PC-3 (cell line): ENCODE results near the gene DAAM1. TPM values are rescaled to one million over a fixed set of nuclear protein-coding genes. Genes with fewer than 3 reads are reported as not detected.

ENCODE experiments used
- ATAC-seq: fragments of 200-7000 bp; cut with Tn5 transposase; 2 replicates; pipeline ENCODE4 v1.9.1; 2020; ENCODE audit warnings: mild to moderate bottlenecking, moderate library complexity
- BruUV-seq: library from RNA; stranded (reverse); fragments of 400-500 nt; replicated peaks from 2 replicates; lab custom pipeline; 2021; lab: Mats Ljungman, UMichigan
- CTCF ChIA-PET: fragments of 300-600 bp; sonication (Branson Sonifier 250); formaldehyde crosslinking; loops from one replicate; lab custom pipeline; 2022; ENCODE audit warnings: antibody characterized with exemption; lab: Charles Lee
- POLR2A ChIA-PET: fragments of 300-600 bp; sonication (Branson Sonifier 250); formaldehyde crosslinking; loops from one replicate; lab custom pipeline; 2022; ENCODE audit warnings: antibody characterized with exemption; ENCODE audit not compliant: unreplicated experiment; lab: Charles Lee
- DNase-seq: peaks from one replicate; pipeline ENCODE4 v3.0.0-alpha.2; 2015
- H2AFZ ChIP-seq: fragments of 300-600 bp; sonication (generic); 2 replicates; pipeline ENCODE4 v1.6.0; 2016; ENCODE audit warnings: antibody characterized with exemption, low read length
- H3F3A ChIP-seq: fragments of 300-600 bp; sonication (generic); one replicate; pipeline ENCODE4 v1.6.0; 2017; ENCODE audit warnings: antibody characterized with exemption, low read length, control low read depth, mild to moderate bottlenecking; ENCODE audit not compliant: unreplicated experiment
- H3K27ac ChIP-seq: fragments of 300-600 bp; sonication (generic); 2 replicates; pipeline ENCODE4 v1.5.1; 2016; ENCODE audit warnings: mild to moderate bottlenecking, low read length
- H3K27me3 ChIP-seq: fragments of 300-600 bp; sonication (generic); 2 replicates; pipeline ENCODE4 v1.6.1; 2016; ENCODE audit warnings: low read length, mixed read lengths
- H3K36me3 ChIP-seq: fragments of 300-600 bp; sonication (generic); 2 replicates; pipeline ENCODE4 v1.6.1; 2016; ENCODE audit warnings: low read depth, mixed run types, low read length, mixed read lengths
- H3K4me1 ChIP-seq: fragments of 300-600 bp; sonication (generic); 2 replicates; pipeline ENCODE4 v1.5.1; 2016; ENCODE audit warnings: low read length; ENCODE audit not compliant: insufficient read depth
- H3K4me2 ChIP-seq: fragments of 300-600 bp; sonication (generic); 2 replicates; pipeline ENCODE4 v1.6.0; 2016; ENCODE audit warnings: low read length
- H3K4me3 ChIP-seq: fragments of 300-600 bp; sonication (generic); 2 replicates; pipeline ENCODE4 v1.5.1; 2016; ENCODE audit warnings: mild to moderate bottlenecking, low read length, mixed read lengths
- H3K79me2 ChIP-seq: fragments of 300-600 bp; sonication (generic); 2 replicates; pipeline ENCODE4 v1.6.1; 2017; ENCODE audit warnings: low read length, mixed read lengths
- H3K9ac ChIP-seq: fragments of 300-600 bp; sonication (generic); 2 replicates; pipeline ENCODE4 v1.6.0; 2016; ENCODE audit warnings: mild to moderate bottlenecking, low read length
- H3K9me2 ChIP-seq: fragments of 300-600 bp; sonication (generic); replicated peaks from 2 replicates; pipeline ENCODE4 v1.6.1; 2016; ENCODE audit warnings: mixed run types, low read length, mixed read lengths
- H3K9me3 ChIP-seq: fragments of 300-600 bp; sonication (generic); 2 replicates; pipeline ENCODE4 v1.6.1; 2016; ENCODE audit warnings: low read length, mixed read lengths
- H4K20me1 ChIP-seq: fragments of 300-600 bp; sonication (generic); 2 replicates; pipeline ENCODE4 v1.6.1; 2016; ENCODE audit warnings: low read length, mixed read lengths
- EZH2 ChIP-seq: fragments of 300-600 bp; sonication (generic); IDR thresholded peaks from one replicate; pipeline ENCODE4 v1.6.1; 2017; ENCODE audit warnings: antibody characterized with exemption, mild to moderate bottlenecking, low read length; ENCODE audit not compliant: unreplicated experiment
- EZH2phosphoT487 ChIP-seq: fragments of 300-600 bp; sonication (generic); IDR thresholded peaks from 2 replicates; pipeline ENCODE4 v1.6.1; 2018; ENCODE audit warnings: mild to moderate bottlenecking, antibody characterized with exemption, low read length, borderline replicate concordance
- intact Hi-C: fragments of 100-400 bp; cut with micrococcal nuclease; formaldehyde crosslinking; loops from 2 replicates; pipeline ENCODE4 v1.9.0; 2023
- total RNA-seq: library from RNA; depleted of rRNA; stranded (reverse); fragments of >200 nt; gene quantifications from 2 replicates; pipeline ENCODE4 v1.2.3, GENCODE V29; 2014
- TF ChIP-seq, protein P1 (sequence below): fragments of 300-600 bp; sonication (generic); conservative IDR thresholded peaks from 2 replicates; pipeline ENCODE4 v1.5.1; 2017; ENCODE audit warnings: antibody characterized with exemption, low read depth, mild to moderate bottlenecking, low read length

DAAM1 gene
- total RNA-seq, 1 experiment from 2014 or later, result 32.7 TPM

DNA sequence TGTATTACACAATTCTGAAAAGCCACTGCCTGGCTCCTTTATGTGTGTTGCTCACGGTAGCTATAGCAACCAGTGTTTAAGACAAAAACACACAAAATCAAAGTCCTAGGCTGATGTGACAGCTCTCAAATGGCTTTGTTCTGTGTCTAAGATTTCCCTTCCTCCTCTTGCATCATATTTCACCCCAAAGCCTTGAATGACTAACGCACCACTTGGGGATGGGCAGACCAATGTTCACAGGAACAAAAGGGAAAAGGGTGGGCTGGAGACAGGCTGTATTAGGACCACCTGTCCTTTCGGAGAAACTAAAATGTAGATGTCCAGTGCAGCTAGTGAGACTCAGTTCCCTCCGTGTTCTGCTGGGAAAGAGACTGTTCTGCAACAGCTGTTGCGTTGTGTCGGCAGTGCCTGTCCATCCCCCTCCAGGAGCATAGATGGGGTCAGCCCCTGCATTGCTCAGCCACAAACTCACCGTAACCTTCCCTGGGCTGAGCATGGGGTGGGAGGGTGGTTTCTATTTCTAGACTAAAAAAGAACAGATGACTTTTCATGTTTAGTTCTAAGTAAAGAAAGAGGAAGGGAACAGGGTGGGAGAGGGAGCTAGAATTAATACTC lies 26.8 kb upstream of the DAAM1 start:
- ATAC-seq (no peak), DNase-seq (peak; percentile 63)
- Histone ChIP-seq H3K27ac (no peak overlapping the region), H3K36me3 (no peaks in the 10 kb centered on the region), H3K9me2 (no peaks in the 10 kb centered on the region), H3K4me3 (no peak overlapping the region), H3K79me2 (no peaks in the 10 kb centered on the region), H3K9ac (no peak overlapping the region), H3K27me3 (peaks cover 80% of the 10 kb centered on the region), H2AFZ (no peak overlapping the region), H3K9me3 (no peaks in the 10 kb centered on the region), H3K4me2 (no peak overlapping the region), H3F3A (no peaks in the 10 kb centered on the region), H4K20me1 (no peaks in the 10 kb centered on the region), H3K4me1 (0 out of 2 replicates have a peak, but pooled peaks cover 8% of the 10 kb centered on the region)
- POLR2A ChIA-PET, result no interaction called here
- CTCF ChIA-PET, result interaction anchor here (0.6 kb wide), 1 partner anchor 101 kb away, joined by 3 read pairs; no protein-coding TSS in a partner anchor
- BruUV-seq, result no TSS peak
- TF ChIP-seq EZH2 (no peak), EZH2phosphoT487 (no peak)
- TF ChIP-seq, protein P1, sequence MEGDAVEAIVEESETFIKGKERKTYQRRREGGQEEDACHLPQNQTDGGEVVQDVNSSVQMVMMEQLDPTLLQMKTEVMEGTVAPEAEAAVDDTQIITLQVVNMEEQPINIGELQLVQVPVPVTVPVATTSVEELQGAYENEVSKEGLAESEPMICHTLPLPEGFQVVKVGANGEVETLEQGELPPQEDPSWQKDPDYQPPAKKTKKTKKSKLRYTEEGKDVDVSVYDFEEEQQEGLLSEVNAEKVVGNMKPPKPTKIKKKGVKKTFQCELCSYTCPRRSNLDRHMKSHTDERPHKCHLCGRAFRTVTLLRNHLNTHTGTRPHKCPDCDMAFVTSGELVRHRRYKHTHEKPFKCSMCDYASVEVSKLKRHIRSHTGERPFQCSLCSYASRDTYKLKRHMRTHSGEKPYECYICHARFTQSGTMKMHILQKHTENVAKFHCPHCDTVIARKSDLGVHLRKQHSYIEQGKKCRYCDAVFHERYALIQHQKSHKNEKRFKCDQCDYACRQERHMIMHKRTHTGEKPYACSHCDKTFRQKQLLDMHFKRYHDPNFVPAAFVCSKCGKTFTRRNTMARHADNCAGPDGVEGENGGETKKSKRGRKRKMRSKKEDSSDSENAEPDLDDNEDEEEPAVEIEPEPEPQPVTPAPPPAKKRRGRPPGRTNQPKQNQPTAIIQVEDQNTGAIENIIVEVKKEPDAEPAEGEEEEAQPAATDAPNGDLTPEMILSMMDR, result no peak
- intact Hi-C loops, result no loop called here

DNA sequence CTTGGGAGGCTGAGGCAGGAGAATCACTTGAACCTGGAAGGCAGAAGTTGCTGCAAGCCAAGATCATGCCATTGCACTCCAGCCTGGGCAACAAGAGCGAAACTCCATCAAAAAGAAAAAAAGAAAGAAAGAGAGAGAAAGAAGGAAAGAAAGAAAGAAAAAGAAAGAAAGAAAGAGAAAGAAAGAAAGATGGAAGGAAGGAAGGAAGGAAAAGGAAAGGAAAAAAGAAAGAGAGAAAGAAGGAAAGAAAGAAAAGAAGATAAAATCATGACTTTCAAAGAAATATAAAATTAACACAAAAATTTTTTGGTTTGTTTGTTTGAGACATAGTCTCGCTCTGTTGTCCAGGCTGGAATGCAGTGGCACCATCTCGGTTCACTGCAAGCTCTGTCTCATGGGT lies 22.2 kb upstream of the DAAM1 start:
- ChIA-PET CTCF (no interaction called here), POLR2A (no interaction called here)
- no peaks in the 10 kb centered on the region for H3K9me3 ChIP-seq
- intact Hi-C loops, result no loop called here
- H3K9me2 ChIP-seq, result no peaks in the 10 kb centered on the region
- 0 out of 2 replicates have a peak, but pooled peaks cover 6% of the 10 kb centered on the region for H3K4me1 ChIP-seq
- H3K27me3 ChIP-seq, result peaks cover 43% of the 10 kb centered on the region
- no peak overlapping the region for H3K4me2 ChIP-seq
- no TSS peak for BruUV-seq
- no peak for ATAC-seq
- no peak for TF ChIP-seq EZH2
- TF ChIP-seq, protein P1, result no peak
- no peak for TF ChIP-seq EZH2phosphoT487
- no peak overlapping the region for H3K9ac ChIP-seq
- no peak overlapping the region for H3K4me3 ChIP-seq
- DNase-seq, result no peak
- H4K20me1 ChIP-seq, result no peaks in the 10 kb centered on the region
- H2AFZ ChIP-seq, result no peak overlapping the region
- H3K36me3 ChIP-seq, result no peaks in the 10 kb centered on the region
- H3K27ac ChIP-seq, result no peak overlapping the region
- no peaks in the 10 kb centered on the region for H3F3A ChIP-seq
- no peaks in the 10 kb centered on the region for H3K79me2 ChIP-seq

DNA sequence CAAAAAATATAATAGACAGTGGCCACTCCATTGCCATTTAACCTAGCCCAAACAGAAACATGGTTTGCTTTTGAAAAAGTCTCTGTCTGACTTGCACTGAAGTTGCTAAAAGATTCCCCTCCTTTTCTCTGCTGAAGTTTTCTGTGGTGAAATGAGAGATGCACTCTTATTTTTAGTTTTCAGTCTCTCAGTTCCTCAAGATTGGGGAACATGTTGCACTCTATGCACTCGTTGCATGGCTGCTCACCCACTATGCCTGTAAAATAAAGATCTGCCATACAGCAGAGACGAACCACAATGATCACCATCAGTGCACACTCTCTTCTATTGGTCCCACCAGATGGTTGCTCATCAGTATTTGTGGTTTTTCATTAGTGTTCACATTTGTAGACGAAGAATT lies 13.1 kb upstream of the DAAM1 start:
- TF ChIP-seq EZH2, result no peak
- TF ChIP-seq, protein P1, result no peak
- TF ChIP-seq EZH2phosphoT487, result no peak
- no TSS peak for BruUV-seq

More for the DNA sequence above, 13.1 kb upstream of the DAAM1 start:
- no peak for ATAC-seq
- H3K9me3 ChIP-seq, result no peaks in the 10 kb centered on the region
- H2AFZ ChIP-seq, result peak overlapping the region; percentile 25; the same call in 1 of the 2 replicates
- no peaks in the 10 kb centered on the region for H3K4me1 ChIP-seq
- H4K20me1 ChIP-seq, result no peaks in the 10 kb centered on the region
- peaks cover 14% of the 10 kb centered on the region for H3K27me3 ChIP-seq
- no peak overlapping the region for H3K4me2 ChIP-seq
- H3K9ac ChIP-seq, result no peak overlapping the region
- no peak overlapping the region for H3K4me3 ChIP-seq
- ChIA-PET CTCF (no interaction called here), POLR2A (no interaction called here)
- intact Hi-C loops, result no loop called here
- no peak for DNase-seq
- H3K36me3 ChIP-seq, result no peaks in the 10 kb centered on the region
- H3K27ac ChIP-seq, result no peak overlapping the region
- H3K9me2 ChIP-seq, result no peaks in the 10 kb centered on the region
- H3F3A ChIP-seq, result no peaks in the 10 kb centered on the region
- no peaks in the 10 kb centered on the region for H3K79me2 ChIP-seq
